HepG2 (cell line): ENCODE results near the gene TIAM1. TPM values are rescaled to one million over a fixed set of nuclear protein-coding genes. Genes with fewer than 3 reads are reported as not detected.

Experiments
- ATAC-seq: fragments of 200-7000 bp; cut with Tn5 transposase; 3 replicates; pipeline ENCODE4 v1.9.1; 2020; ENCODE audit warnings: mild to moderate bottlenecking, moderate library complexity
- BruUV-seq: library from RNA; stranded (reverse); fragments of 400-500 nt; replicated peaks from 2 replicates; lab custom pipeline; 2021; lab: Mats Ljungman, UMichigan
- CTCF ChIA-PET: fragments of 300-600 bp; formaldehyde crosslinking; extraction: SDS; loops from one replicate; lab custom pipeline; 2021; ENCODE audit warnings: low total read pairs, inconsistent platforms, low intra/inter-chr PET ratio; lab: Yijun Ruan, JAX
- POLR2A ChIA-PET: fragments of 350-600 bp; sonication (Branson Sonifier 250); formaldehyde crosslinking; loops from one replicate; lab custom pipeline; 2020; ENCODE audit warnings: antibody characterized with exemption, inconsistent platforms; lab: Yijun Ruan, JAX
- DNase-seq: peaks from one replicate; pipeline ENCODE4 v3.0.0-alpha.2; 2015; ENCODE audit warnings: low spot score
- FAIRE-seq: peaks from 3 replicates; lab custom pipeline; 2011; peaks lifted over from hg19 to GRCh38; lab: Jason Lieb, UNC
- H2AFZ ChIP-seq: one replicate; pipeline ENCODE4 v1.6.1; 2011; ENCODE audit warnings: low read length, inconsistent platforms
- H3K27ac ChIP-seq: fragments of 300-600 bp; 3 replicates; pipeline ENCODE4 v1.8.0; 2011; ENCODE audit warnings: mixed run types, mild to moderate bottlenecking, mixed read lengths, low read length, inconsistent platforms; ENCODE audit not compliant: insufficient read depth; ENCODE audit errors: extremely low read length
- H3K27me3 ChIP-seq, 2 experiments: fragments of 200-600 bp in 1 of 2; 2 replicates in 1 of 2; 3 replicates in 1 of 2; pipeline versions ENCODE4 v1.6.0 to v1.8.0; 2011; ENCODE audit warnings: low read length in 2 of 2, mild to moderate bottlenecking in 2 of 2, moderate library complexity in 2 of 2, inconsistent platforms in 1 of 2; ENCODE audit not compliant: insufficient read depth in 2 of 2, control insufficient read depth in 1 of 2
- H3K36me3 ChIP-seq, 2 experiments: fragments of 200-600 bp in 1 of 2; replicated peaks in 1 of 2; 2 replicates in 1 of 2; 3 replicates in 1 of 2; pipeline versions ENCODE4 v1.5.1 to v1.8.0; 2011; ENCODE audit warnings: low read length in 2 of 2, inconsistent platforms in 1 of 2; ENCODE audit not compliant: insufficient read depth in 2 of 2, control insufficient read depth in 1 of 2
- H3K4me1 ChIP-seq: 2 replicates; pipeline ENCODE4 v1.5.1; 2012; ENCODE audit warnings: low read length, inconsistent platforms; ENCODE audit not compliant: insufficient read depth
- H3K4me2 ChIP-seq: 2 replicates; pipeline ENCODE4 v1.6.0; 2011; ENCODE audit warnings: low read depth, low read length, inconsistent platforms
- H3K4me3 ChIP-seq, 3 experiments: fragments of 200-600 bp in 1 of 3; sonication (generic), shearing (Covaris generic) in 1 of 3; replicated peaks in 1 of 3; 2 replicates each; pipeline ENCODE4 v1.5.1; 2011 to 2016; ENCODE audit warnings: low read length in 3 of 3, inconsistent platforms in 2 of 3, low read depth in 2 of 3, mild to moderate bottlenecking in 2 of 3, control low read depth in 1 of 3, mixed read lengths in 1 of 3; ENCODE audit not compliant: insufficient read depth in 1 of 3
- H3K79me2 ChIP-seq: one replicate; pipeline ENCODE4 v1.6.1; 2011; ENCODE audit warnings: low read length, inconsistent platforms; ENCODE audit not compliant: insufficient read depth
- H3K9ac ChIP-seq: 2 replicates; pipeline ENCODE4 v1.6.0; 2011; ENCODE audit warnings: mild to moderate bottlenecking, low read depth, low read length, inconsistent platforms; ENCODE audit not compliant: insufficient read depth
- H3K9me3 ChIP-seq: 2 replicates; pipeline ENCODE4 v1.5.1; 2012; ENCODE audit warnings: mild to moderate bottlenecking, low read length
- H4K20me1 ChIP-seq: 2 replicates; pipeline ENCODE4 v1.6.0; 2011; ENCODE audit warnings: inconsistent platforms, mild to moderate bottlenecking, low read length, moderate library complexity; ENCODE audit not compliant: insufficient read depth
- CHD4 ChIP-seq: fragments of 200-600 bp; sonication (generic); IDR thresholded peaks from 2 replicates; pipeline ENCODE4 v1.7.0; 2017; ENCODE audit warnings: mild to moderate bottlenecking, low read length, borderline replicate concordance
- HCFC1 ChIP-seq: fragments of 150-350 bp; IDR thresholded peaks from 2 replicates; pipeline ENCODE4 v1.6.1; 2014; ENCODE audit warnings: low read depth, low read length
- NCOA1 ChIP-seq: sonication (generic); formaldehyde crosslinking; IDR thresholded peaks from 2 replicates; pipeline ENCODE4 v1.9.0; 2021; ENCODE audit warnings: missing genetic modification reagents
- NFIC ChIP-seq: IDR thresholded peaks from 2 replicates; pipeline ENCODE4 v1.6.1; 2012; ENCODE audit warnings: mild to moderate bottlenecking, low read length, inconsistent platforms
- PATZ1 ChIP-seq: sonication (generic); formaldehyde crosslinking; IDR thresholded peaks from 2 replicates; pipeline ENCODE4 v1.4.0; 2020; ENCODE audit warnings: missing genetic modification reagents
- PTBP1 ChIP-seq: fragments of 200-400 bp; formaldehyde crosslinking; IDR thresholded peaks from 2 replicates; pipeline ENCODE4 v1.6.1; 2018; ENCODE audit warnings: low read length, low read depth; ENCODE audit not compliant: poor library complexity, severe bottlenecking
- RARG ChIP-seq: sonication (generic); formaldehyde crosslinking; IDR thresholded peaks from 2 replicates; pipeline ENCODE4 v1.4.0; 2020; ENCODE audit warnings: low read depth, mild to moderate bottlenecking, missing genetic modification reagents
- RBM22 ChIP-seq: fragments of 200-400 bp; formaldehyde crosslinking; optimal IDR thresholded peaks from 2 replicates; pipeline ENCODE3; 2017; ENCODE audit warnings: mild to moderate bottlenecking, low read length, moderate library complexity
- TGIF2 ChIP-seq: IDR thresholded peaks from 2 replicates; pipeline ENCODE4 v1.6.1; 2016; ENCODE audit warnings: control low read depth, missing compliant biosample characterization
- ZBTB25 ChIP-seq: IDR thresholded peaks from 2 replicates; pipeline ENCODE4 v1.6.1; 2018; ENCODE audit warnings: missing genetic modification reagents
- ZNF510 ChIP-seq: sonication (generic); formaldehyde crosslinking; IDR thresholded peaks from 2 replicates; pipeline ENCODE4 v1.4.0; 2020; ENCODE audit warnings: low read depth, mild to moderate bottlenecking, missing genetic modification reagents
- ZNF557 ChIP-seq: sonication (generic); formaldehyde crosslinking; IDR thresholded peaks from 2 replicates; pipeline ENCODE4 v1.4.0; 2020; ENCODE audit warnings: missing genetic modification reagents
- ZNF619 ChIP-seq: sonication (generic); formaldehyde crosslinking; IDR thresholded peaks from 2 replicates; pipeline ENCODE4 v1.4.0; 2020; ENCODE audit warnings: mild to moderate bottlenecking, missing genetic modification reagents
- ZNF639 ChIP-seq: conservative IDR thresholded peaks from 2 replicates; pipeline ENCODE4 v1.6.1; 2018; ENCODE audit warnings: missing genetic modification reagents
- ZNF761 ChIP-seq: sonication (generic); formaldehyde crosslinking; conservative IDR thresholded peaks from 2 replicates; pipeline ENCODE4 v1.4.0; 2020; ENCODE audit warnings: mild to moderate bottlenecking, missing genetic modification reagents
- WGBS: methylation state at CpG from one replicate; pipeline ENCODE4 v1.1.6; 2017; ENCODE audit warnings: low lambda C conversion rate; 5-methylcytosine and 5-hydroxymethylcytosine counted together
- in situ Hi-C: cut with HindIII; loops from 2 replicates; pipeline ENCODE4 v1.10.0; 2017; ENCODE audit warnings: low pct_unique_long_range_greater_than_20kb; ENCODE audit not compliant: extremely low pct_ligation_motif_present
- intact Hi-C: fragments of 100-400 bp; cut with micrococcal nuclease; formaldehyde crosslinking; loops from one replicate; pipeline ENCODE4 v1.10.0; 2022; ENCODE audit not compliant: unreplicated experiment
- polyA plus RNA-seq, 8 experiments: library from polyadenylated mRNA; depleted of rRNA in 3 of 8; stranded (reverse) in 7 of 8; unstranded in 1 of 8; fragments of >200 nt; fragmentation: Illumina TruSeq in 4 of 8; extraction: Trizol in 4 of 8; gene quantifications; 2 replicates each; pipeline versions ENCODE4 v1.2.1 to v1.2.3, GENCODE V29; 2011 to 2016; ENCODE audit warnings: low read depth in 4 of 8, missing spikeins in 1 of 8, mixed read lengths in 1 of 8; ENCODE audit not compliant: insufficient read depth in 1 of 8
- total RNA-seq, 5 experiments: library from RNA; depleted of rRNA; stranded (reverse); fragments of >200 nt; fragmentation: Illumina TruSeq; extraction: Trizol; gene quantifications; 2 replicates each; pipeline ENCODE4 v1.2.3, GENCODE V29; 2016; ENCODE audit warnings: low read depth in 1 of 5
- TF ChIP-seq, protein P1 (sequence below): sonication (generic); formaldehyde crosslinking; IDR thresholded peaks from 2 replicates; pipeline ENCODE4 v1.8.0; 2022; ENCODE audit warnings: mild to moderate bottlenecking, missing genetic modification reagents, moderate library complexity

The TIAM1 gene
- total and polyA plus RNA-seq, 2 of the 13 experiments (the other 11 are each of a cell fraction or from before 2014, with no cell fraction given) = 0.13 to 0.24 TPM

GRCh38 chr21:31222142-31222541, 121.9 kb downstream of the TIAM1 start:
- Histone ChIP-seq H3K9me3 (no peaks in the 10 kb centered on the region), H3K79me2 (no peaks in the 10 kb centered on the region), H3K27me3 (no peaks in the 10 kb centered on the region), H4K20me1 (no peaks in the 10 kb centered on the region), H3K36me3 (no peaks in the 10 kb centered on the region), H2AFZ (no peak overlapping the region), H3K4me3 (no peak overlapping the region), H3K4me2 (no peak overlapping the region), H3K27ac (no peak overlapping the region), H3K9ac (no peak overlapping the region), H3K4me1 (peaks cover 15% of the 10 kb centered on the region)
- POLR2A ChIA-PET = no interaction called here
- no peak for FAIRE-seq
- no peak for DNase-seq
- CTCF ChIA-PET = no interaction called here
- in situ Hi-C loops = no loop called here
- no TSS peak for BruUV-seq
- intact Hi-C loops = loop anchor here (5.0 kb wide), 1 partner anchor 60 kb away; no protein-coding TSS in a partner anchor
- WGBS = 62% methylated on average over 6 of the region's 6 CpGs
- no peak for ATAC-seq
- TF ChIP-seq ZNF619 (CRISPR knock-in tag) = no peak
- TF ChIP-seq ZNF557 (CRISPR knock-in tag) = no peak
- no peak for TF ChIP-seq TGIF2 (CRISPR knock-in tag)
- no peak for TF ChIP-seq HCFC1
- TF ChIP-seq RARG (CRISPR knock-in tag) = no peak
- no peak for TF ChIP-seq NCOA1 (CRISPR knock-in tag)
- TF ChIP-seq PTBP1 = no peak
- TF ChIP-seq NFIC = no peak
- TF ChIP-seq, protein P1, sequence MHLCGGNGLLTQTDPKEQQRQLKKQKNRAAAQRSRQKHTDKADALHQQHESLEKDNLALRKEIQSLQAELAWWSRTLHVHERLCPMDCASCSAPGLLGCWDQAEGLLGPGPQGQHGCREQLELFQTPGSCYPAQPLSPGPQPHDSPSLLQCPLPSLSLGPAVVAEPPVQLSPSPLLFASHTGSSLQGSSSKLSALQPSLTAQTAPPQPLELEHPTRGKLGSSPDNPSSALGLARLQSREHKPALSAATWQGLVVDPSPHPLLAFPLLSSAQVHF = no peak
- no peak for TF ChIP-seq CHD4

- FAIRE-seq (no peak), DNase-seq (no peak), ATAC-seq (no peak)
- 64% methylated on average over 5 of the region's 5 CpGs for WGBS
- POLR2A ChIA-PET = no interaction called here
- no peak overlapping the region for H3K9ac ChIP-seq
- H3K27me3 ChIP-seq = no peaks in the 10 kb centered on the region
- no peak overlapping the region for H2AFZ ChIP-seq
- H3K4me3 ChIP-seq = no peak overlapping the region
- CTCF ChIA-PET = no interaction called here
- no peaks in the 10 kb centered on the region for H3K9me3 ChIP-seq
- no peaks in the 10 kb centered on the region for H4K20me1 ChIP-seq
- in situ Hi-C loops (no loop called here), intact Hi-C loops (loop anchor here (5.0 kb wide), 1 partner anchor 61 kb away; no protein-coding TSS in a partner anchor)
- H3K36me3 ChIP-seq = no peaks in the 10 kb centered on the region
- H3K4me1 ChIP-seq = peaks cover 15% of the 10 kb centered on the region
- no peaks in the 10 kb centered on the region for H3K79me2 ChIP-seq
- no TSS peak for BruUV-seq
- H3K27ac ChIP-seq = no peak overlapping the region
- H3K4me2 ChIP-seq = no peak overlapping the region
- TF ChIP-seq ZBTB25 (CRISPR knock-in tag) (no peak), ZNF510 (CRISPR knock-in tag) (no peak), PATZ1 (CRISPR knock-in tag) (no peak), ZNF761 (CRISPR knock-in tag) (no peak), ZNF639 (CRISPR knock-in tag) (no peak), RBM22 (no peak)
Measured at GRCh38 chr21:31221043-31221442, 123.0 kb downstream of the TIAM1 start.
